C4-2B (cell line): ENCODE data around the gene LYPLA2.

Experiments
- CTCF ChIP-seq: fragments of 450-650 bp; conservative IDR thresholded peaks from 2 replicates; pipeline ENCODE4 v1.5.1; 2017; ENCODE audit warnings: mild to moderate bottlenecking
- ZFX ChIP-seq: fragments of 450-650 bp; IDR thresholded peaks from 2 replicates; pipeline ENCODE4 v1.6.1; 2017

GRCh38 chr1:23798662-23799142, 7.8 kb downstream of the LYPLA2 start:
- TF ChIP-seq CTCF (no peak), ZFX (no peak)
